GM21529 (cell line): ENCODE data around the gene KCNMB4.
"Not testable (repeated sequence)": the region's sequence is repeated elsewhere in the genome, so short reads cannot be mapped to it uniquely, and the experiment has no call there.

Source experiments
- ATAC-seq: cut with Tn5 transposase; IDR thresholded peaks from one replicate; pipeline ENCODE4 v1.9.1; 2021; ENCODE audit not compliant: unreplicated experiment

The KCNMB4 gene

GRCh38 chr12:70367258-70368141 is 1.4 kb downstream of the KCNMB4 start:
- no peak for ATAC-seq

GRCh38 chr12:70372881-70373280 is 6.8 kb downstream of the KCNMB4 start:
- no peak for ATAC-seq

GRCh38 chr12:70379846-70380245 is 13.8 kb downstream of the KCNMB4 start:
- ATAC-seq, result no peak

- ATAC-seq, result no peak
These were observed 17.4 kb downstream of the KCNMB4 start for GRCh38 chr12:70383484-70383883.

- ATAC-seq, result no peak
These were observed 17.8 kb downstream of the KCNMB4 start for GRCh38 chr12:70383886-70384285.

- no peak for ATAC-seq
These were observed 20.7 kb downstream of the KCNMB4 start for GRCh38 chr12:70386771-70387170.

- no peak for ATAC-seq
These were observed 23.6 kb downstream of the KCNMB4 start for GRCh38 chr12:70389678-70390077.

- not testable (repeated sequence) for ATAC-seq
These were observed 26.5 kb downstream of the KCNMB4 start for GRCh38 chr12:70392631-70393030.

GRCh38 chr12:70393787-70394499 is 27.9 kb downstream of the KCNMB4 start:
- no peak for ATAC-seq

GRCh38 chr12:70398002-70398401 is 31.9 kb downstream of the KCNMB4 start:
- ATAC-seq, result no peak

GRCh38 chr12:70398862-70399261 is 32.8 kb downstream of the KCNMB4 start:
- no peak for ATAC-seq

- no peak for ATAC-seq
These were observed 33.2 kb downstream of the KCNMB4 start for GRCh38 chr12:70399311-70399710.

GRCh38 chr12:70400124-70400523 is 34.0 kb downstream of the KCNMB4 start:
- ATAC-seq, result no peak

- ATAC-seq, result no peak
These were observed 36.5 kb downstream of the KCNMB4 start for GRCh38 chr12:70402597-70402996.

GRCh38 chr12:70403826-70404225 is 37.7 kb downstream of the KCNMB4 start:
- no peak for ATAC-seq

- no peak for ATAC-seq
These were observed 42.1 kb downstream of the KCNMB4 start for GRCh38 chr12:70408004-70408790.

GRCh38 chr12:70415987-70416386 is 49.9 kb downstream of the KCNMB4 start:
- peak; percentile 66 for ATAC-seq

GRCh38 chr12:70417121-70417520 is 51.0 kb downstream of the KCNMB4 start:
- ATAC-seq, result no peak

GRCh38 chr12:70418101-70418500 is 52.0 kb downstream of the KCNMB4 start:
- no peak for ATAC-seq

GRCh38 chr12:70422631-70423030 is 56.5 kb downstream of the KCNMB4 start:
- ATAC-seq, result no peak

- no peak for ATAC-seq
These were observed 60.5 kb downstream of the KCNMB4 start for GRCh38 chr12:70426620-70427019.
